ENCODE results near the gene MIPEP.

MIPEP gene

DNA sequence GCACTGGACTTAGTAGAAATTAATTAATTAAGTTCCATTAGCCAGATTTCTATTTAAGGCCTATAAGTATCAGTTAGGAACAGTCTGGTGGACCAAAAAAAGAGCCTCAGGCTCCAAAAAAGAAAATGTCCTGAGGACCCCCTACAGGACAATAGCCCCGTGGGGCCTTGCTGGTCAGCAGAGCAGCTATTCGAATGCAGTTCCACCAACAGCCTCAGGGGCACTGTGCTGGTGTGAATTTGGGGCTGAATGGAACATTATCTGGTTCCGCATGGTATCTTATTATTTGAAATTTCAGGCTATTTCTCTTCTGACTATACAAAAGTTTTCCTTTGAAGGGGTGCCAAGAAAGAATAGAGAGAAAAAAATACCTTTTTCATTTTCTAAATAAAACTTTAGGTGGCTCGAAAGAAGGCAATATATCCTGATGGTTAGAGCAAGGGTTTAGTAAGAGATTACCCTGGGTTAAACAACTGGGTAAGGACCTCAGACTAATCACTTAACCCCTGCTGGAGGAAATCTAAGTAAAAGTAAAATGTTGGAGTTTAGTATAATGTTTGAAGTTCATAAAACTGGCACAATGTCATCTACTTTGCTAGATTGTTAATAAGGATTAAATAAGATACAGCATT, 147.2 kb downstream of the MIPEP start:
- FAIRE-seq, result no peak

DNA sequence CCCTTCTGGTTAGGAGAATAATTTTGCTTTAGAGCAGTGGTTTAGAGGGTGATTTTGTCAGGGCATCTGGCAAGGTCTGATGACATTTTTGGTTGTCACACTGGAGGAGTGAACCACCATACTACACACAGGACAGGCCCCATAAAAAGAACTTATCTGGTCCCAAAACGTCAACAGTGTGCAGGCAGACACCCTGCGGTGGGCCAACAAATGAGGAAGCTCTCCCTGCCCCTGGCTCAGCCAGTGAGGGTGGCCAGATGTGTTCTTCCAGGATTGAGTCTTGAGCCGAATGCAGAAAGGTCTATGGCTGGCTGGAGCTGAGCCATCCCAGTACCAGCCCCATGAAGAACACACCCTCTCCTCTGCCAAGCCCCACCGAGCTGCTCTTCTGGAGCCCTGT, 149.2 kb downstream of the MIPEP start:
- no peak for FAIRE-seq

GRCh38 chr13:23739596-23739995, 149.6 kb downstream of the MIPEP start:
- no peak for FAIRE-seq

GRCh38 chr13:23736541-23736940, 152.7 kb downstream of the MIPEP start:
- FAIRE-seq, result no peak

DNA sequence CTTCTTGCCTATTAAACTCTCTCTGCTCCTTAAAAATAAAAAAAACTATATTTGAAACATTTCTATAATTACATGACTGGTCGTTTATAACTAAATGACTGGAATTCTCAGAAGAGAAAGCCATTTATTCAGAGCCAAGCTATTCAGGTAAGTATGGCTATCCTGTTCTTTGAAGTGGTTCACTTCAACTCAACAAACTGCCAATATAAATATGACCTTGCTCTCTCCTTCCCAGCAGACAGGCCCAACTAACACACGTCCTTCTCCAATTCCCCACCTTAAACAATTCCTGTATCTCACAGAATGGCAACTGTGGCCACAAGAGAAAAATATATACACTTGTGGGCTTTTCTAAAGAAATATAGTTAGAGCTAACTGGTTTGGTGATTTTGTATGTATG, 153.9 kb downstream of the MIPEP start:
- FAIRE-seq, result no peak

DNA sequence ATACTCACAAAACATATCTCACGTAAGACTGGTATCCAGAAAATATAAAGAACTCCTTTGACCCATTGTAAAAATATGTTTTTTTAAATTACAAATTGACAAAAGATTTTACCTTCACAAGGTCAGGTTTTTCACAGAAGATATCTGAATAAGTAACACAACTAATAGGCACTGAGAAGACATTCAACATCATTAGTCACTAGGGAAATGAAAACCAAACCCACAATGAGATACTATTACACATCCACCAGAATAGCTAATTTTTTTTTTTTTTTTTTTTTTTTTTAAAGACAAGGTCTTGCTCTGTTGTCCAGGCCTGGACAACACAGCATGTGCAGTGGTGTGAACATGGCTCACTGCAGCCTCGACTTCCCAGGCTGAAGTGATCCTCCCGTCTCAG, 157.5 kb downstream of the MIPEP start:
- no peak for FAIRE-seq

DNA sequence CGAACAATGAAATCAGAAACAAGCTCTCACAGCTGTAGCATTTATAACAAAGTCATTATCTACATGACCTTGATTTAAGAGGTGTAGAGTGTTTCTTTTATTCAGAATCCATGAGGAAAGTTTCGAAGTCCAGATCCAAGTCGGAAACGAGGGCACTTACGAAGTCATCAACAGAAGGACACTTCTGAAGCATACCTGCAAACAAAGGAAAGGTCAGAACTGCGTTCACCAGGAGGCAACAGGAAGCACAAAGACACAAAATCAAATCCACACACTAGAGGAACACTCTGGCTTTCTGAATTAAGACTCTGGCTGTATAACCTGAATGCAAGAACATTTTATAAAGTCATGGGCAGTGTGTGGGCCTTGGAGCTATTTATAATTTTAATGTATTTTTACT, 158.9 kb downstream of the MIPEP start:
- no peak for FAIRE-seq

DNA sequence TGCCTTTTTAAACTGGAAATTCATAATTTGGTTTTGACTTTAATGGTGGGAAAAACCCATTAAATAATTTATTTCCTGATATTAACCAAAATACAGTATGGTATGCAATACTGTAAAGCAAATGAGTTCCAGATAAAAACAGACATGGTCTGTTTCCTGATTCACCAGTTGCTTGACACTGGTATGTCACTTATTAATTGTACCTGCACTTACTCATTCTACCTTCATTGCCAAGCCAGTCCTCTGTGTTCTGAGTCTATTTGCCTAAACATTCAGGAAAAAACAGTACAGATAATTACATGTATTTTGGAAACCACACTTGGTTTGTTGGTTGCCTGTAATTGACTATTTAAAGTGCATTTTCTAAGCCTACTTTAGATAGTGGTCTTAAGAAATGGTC, 159.7 kb downstream of the MIPEP start:
- FAIRE-seq, result no peak

DNA sequence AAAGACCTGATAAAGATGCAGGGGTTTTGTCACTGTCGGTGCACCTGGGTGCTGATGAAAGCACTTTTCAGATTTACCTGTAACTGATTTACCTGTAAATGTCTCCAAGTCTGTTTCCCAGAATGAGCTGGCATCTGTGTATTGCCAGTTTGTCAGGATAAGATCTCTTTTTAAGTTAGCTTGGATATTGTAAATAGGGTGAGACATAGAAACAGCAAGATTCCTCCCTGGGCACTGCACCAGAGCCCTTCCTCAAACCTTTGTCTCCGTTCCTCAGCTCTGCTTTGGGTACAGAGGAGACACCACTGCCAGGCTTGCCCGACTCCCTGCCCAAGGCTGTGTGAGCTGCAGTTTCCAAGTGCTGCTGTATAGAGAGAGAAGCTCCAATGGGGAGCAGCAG, 160.4 kb downstream of the MIPEP start:
- no peak for FAIRE-seq

GRCh38 chr13:23725922-23726321, 163.3 kb downstream of the MIPEP start:
- FAIRE-seq, result no peak

- FAIRE-seq, result no peak
Measured at GRCh38 chr13:23724196-23724970, 164.8 kb downstream of the MIPEP start.

DNA sequence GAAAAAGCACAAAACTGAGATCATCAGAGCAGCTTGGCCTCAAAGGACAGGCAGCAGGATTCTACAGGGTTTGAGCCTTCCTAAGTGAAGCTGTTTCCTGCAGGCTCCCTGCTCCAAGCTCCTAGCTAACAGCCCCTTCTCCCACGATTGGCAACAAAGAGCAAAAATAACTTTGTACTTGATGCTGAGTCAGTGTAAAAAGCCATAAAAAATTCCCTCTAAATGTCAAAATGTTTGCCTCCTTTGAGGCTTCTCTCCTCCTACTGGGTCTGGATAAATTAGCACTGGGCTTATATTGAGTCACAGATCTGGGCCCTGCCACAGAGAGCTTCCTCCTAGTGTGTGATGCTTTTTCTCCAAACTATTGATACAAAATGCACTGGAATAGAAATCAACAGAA, 165.7 kb downstream of the MIPEP start:
- FAIRE-seq, result no peak

GRCh38 chr13:23722726-23723453, 166.3 kb downstream of the MIPEP start:
- no peak for FAIRE-seq

DNA sequence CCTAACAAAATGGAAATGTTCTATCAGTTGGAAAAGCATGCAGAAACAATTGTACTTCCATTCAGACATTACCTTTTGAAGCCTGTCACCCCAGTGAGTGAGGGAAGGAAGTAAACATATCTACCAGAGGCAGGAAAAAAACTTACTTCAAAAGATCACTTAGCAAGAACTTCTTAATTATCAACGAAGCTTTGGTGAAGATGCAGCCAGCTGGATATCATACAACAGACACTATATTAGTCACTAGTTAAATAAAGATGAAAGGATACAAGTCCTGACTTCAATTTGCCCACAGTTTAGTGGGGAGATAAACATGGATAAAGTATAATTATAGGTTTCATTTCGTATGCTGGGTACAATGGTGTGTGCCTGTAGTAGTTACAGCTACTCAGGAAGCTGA, 170.2 kb downstream of the MIPEP start:
- no peak for FAIRE-seq

DNA sequence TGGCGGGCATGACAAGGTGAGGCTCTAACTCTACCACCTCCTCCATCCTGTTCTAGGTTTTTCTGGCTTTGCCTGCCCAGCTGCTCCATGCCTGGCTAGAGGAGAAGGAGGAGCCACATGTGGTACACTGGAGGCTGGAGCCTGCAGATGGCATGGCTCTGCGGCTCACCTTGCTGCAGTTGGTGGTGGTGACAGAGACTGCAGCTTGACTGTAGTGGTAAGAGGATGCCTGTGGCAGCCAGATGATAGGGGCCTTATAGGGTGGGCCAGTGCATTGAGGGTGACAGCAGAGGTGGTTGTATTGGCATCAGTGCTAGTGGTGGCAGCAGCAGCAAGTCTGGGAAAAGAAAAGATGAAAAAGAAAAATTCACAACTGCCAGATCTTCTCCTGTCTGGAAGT, 172.8 kb downstream of the MIPEP start:
- FAIRE-seq, result no peak

DNA sequence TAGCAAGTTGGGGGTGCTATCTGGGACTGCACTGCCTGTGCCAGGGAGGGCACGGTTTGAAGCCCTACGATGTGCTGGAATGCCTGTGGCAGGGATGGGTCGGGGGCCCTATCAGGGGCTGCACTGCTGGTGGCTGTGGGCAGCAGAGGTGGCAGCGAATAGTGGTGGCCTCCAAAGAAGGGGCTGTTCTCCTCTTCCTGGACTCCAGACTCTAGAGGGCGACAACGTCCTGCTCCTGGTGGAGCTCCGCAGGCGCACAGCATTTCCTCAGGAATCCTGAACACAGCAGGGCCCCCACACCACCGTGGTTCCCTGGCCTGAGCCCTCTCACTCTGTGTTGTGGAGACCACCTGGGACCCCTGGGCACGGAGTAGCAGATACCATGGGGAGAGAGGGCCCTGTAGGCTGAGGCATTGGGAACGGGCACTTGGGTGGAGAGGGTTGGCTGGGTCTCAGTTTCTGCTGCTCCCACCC, 173.4 kb downstream of the MIPEP start:
- no peak for FAIRE-seq

DNA sequence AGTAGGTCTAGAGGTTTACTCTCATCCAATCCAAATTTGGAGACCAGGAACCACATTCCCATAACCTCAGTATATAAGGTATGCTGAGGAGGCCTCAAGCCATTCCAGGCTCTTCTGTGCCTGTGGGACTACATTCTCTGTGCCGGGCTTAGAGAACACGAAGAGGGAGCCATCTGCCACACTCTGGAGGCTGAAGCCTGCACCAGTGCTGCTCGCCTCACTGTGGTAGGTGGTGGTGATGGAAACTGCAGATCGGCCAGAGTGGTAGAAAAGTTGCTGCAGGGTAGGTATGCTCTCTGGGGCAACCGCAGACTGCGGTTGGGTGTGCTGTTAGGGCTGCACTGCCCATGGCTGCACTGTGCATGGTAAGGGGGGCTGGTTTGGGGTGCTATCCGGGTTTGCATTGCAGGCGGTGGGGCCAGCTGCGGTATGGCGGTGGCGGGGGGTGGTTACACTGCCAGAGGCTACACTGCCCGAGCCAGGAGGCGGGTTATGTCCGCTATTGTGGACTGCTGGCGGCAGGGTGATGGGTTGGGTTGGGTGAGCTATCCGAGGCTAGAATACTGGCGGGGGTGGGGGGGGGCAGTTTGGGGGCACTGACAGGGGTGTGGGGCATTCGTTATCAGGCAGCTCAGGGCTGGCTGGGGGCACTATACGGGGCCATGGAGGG, 174.0 kb downstream of the MIPEP start:
- no peak for FAIRE-seq

- no peak for FAIRE-seq
Measured at GRCh38 chr13:23714672-23715071, 174.5 kb downstream of the MIPEP start.

DNA sequence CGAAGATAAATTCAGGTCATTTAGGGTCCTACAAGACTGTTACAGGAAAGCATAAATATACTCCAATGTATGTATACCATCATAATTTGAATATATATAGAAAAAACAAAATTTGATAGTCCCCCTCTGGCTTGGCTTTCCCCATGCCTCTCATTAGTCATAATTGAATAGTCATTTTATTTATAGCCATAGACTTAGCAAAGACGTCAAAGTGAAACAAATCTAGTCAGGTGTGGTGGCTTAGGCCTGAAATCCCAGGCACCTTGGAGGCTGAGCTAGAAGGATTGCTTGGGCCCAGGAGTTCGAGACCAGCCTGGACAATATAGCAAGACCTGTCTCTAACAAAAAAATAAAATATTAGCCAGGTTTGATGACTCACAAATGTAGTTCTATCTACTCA, 177.8 kb downstream of the MIPEP start:
- no peak for FAIRE-seq

DNA sequence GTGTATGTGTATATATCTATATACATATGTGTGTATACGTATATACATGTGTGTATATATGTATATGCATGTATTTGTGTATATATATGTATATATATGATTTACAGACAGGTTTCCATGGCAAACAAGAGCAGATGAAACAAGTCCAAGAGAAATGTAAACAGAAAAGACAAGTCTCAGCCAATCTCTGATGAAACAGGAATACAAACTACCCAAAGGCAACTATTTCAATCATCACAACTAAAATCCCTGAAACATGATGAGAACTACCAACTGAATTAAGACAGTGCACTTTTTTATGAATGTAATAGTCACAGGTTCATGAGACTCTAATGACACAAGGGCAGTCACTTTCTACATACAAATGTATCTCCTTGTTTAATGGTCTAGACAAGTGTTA, 178.8 kb downstream of the MIPEP start:
- FAIRE-seq, result no peak

GRCh38 chr13:23709536-23709935, 179.7 kb downstream of the MIPEP start:
- no peak for FAIRE-seq

DNA sequence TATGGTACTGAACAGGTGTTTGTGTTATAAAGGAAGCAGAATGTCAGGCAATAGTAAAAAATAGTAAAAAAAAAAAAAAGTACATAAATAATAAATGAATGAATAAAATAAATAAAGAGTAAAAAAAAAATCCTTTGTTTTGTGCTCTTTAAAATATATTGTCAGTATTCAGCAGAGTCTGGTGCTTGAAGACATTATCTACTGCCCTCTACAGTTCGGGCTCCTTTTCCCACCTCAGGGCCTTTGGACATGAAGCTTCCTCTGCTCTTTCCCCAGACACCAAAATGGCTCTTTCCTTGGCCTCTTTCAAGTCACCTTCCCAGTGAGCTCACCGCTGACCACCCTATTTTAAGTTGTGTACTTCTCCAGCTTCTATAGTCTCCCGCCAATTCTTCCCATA, 181.5 kb downstream of the MIPEP start:
- FAIRE-seq, result peak; percentile 83

GRCh38 chr13:23705583-23705982, 183.6 kb downstream of the MIPEP start:
- FAIRE-seq, result no peak
